Anterior cingulate cortex (tissue), 58 donors: Measurements from ENCODE around the gene RNF26.

Experiments
- DNase-seq, 58 donors: peaks; one replicate each; lab custom pipeline; 2025; lab: John Stamatoyannopoulos, UW

Gene RNF26

DNA sequence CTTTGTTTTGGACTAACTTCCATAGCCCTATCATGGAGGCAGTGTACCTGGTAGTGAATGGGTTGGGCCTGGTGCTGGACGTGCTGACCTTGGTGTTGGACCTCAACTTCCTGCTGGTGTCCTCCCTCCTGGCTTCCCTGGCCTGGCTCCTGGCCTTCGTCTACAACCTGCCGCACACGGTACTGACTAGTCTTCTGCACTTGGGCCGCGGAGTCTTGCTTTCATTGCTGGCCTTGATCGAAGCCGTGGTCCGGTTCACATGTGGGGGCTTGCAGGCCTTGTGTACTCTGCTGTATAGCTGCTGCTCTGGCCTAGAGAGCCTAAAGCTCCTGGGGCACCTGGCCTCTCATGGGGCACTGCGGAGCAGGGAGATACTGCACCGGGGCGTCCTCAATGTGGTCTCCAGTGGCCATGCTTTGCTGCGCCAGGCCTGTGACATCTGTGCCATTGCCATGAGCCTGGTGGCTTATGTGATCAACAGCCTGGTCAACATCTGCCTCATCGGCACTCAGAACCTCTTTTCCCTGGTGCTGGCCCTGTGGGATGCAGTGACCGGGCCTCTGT, 846 bp downstream of the RNF26 start:
- no peak for DNase-seq

DNA sequence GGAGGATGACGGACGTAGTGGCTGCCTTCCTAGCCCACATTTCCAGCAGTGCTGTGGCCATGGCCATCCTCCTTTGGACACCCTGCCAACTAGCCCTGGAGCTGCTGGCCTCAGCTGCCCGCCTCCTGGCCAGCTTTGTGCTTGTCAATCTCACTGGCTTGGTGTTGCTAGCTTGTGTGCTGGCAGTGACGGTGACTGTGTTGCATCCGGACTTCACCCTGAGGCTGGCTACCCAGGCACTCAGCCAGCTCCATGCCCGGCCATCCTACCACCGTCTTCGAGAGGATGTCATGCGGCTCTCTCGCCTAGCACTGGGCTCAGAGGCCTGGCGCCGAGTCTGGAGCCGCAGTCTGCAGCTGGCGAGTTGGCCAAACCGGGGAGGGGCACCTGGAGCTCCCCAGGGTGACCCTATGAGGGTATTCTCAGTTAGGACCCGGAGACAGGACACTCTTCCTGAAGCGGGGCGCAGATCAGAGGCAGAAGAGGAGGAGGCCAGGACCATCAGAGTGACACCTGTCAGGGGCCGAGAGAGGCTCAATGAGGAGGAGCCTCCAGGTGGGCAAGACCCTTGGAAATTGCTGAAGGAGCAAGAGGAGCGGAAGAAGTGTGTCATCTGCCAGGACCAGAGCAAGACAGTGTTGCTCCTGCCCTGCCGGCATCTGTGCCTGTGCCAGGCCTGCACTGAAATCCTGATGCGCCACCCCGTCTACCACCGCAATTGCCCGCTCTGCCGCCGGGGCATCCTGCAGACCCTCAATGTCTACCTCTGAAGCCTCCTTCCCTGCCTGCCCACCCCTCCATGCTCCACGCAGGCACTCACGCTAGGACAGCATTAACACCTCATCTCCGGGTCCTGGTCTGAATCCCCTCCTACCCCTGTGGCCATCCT, 1.6 kb downstream of the RNF26 start:
- peak in 18 of 58 donors; percentile 17 to 69 (median 38) for DNase-seq

DNA sequence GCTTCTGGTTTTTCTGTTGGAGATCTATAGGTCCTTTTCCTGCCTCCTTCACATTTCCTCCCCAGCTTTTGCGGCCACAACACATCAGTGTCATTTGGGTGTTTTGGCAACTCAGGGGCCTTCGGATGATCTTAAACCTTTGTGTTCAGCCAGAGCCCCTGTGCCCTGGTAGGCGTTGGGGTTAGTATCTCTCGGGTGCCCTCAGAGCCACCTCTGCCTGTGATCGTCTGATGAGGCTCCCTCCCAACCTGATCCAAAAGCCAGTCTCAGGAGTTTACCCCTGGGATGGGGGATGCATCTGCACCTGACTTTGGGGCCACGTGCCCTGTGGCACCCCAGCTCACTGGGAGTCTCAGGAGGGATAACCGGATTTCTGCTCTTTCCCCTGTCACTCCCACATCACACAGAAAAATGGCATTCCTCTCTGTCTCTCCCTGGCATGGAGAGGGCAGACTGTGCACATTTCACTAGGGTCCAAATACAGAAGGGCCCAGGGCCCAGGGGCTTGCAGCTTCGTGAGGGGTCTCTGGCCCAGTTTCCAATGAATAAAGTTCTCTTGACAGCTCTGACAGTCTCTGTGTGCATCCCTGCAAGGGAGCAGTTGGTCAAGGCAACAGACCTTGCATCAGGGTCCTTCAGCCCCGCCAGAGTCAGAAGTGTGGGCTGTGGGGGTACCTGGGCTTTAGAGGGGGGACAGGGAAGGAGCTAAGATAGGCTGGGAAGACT, 2.6 kb downstream of the RNF26 start:
- no peak for DNase-seq

DNA sequence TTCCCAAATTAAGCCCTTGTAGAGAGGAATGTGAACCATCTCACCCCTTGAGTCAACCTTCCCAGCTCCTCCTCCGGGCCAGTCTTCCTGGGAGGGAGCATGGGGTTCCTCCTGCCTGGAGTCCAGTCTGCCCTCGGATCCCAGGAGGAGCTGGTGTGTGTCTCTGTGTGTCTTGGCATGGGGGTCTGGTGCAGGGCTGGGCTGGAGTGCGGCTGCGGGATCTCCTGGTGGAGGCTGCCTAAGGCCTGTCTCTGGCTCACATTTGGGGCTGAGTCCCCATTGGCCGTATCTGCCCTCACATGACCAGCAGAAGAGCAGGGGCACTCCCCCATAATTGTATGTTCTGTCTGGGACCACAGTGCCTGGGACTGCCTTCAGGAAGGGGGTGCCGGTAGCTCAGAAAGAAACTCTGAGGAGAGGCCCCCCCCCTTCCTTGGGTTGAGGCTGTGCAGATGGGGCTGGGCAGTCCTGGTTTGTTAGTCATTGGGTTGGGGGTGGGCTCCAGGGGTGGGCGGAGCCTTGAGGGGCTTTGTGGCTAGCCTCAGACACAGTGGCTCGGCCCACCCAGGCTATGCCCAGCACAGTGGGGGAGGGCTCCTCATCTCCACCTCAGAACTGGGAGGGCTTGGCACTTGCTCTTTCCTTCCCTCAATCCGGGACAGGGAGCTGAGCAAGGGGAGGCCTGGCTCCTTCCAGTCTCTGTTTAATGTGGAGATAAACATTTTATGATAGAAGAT, 3.4 kb downstream of the RNF26 start:
- DNase-seq: no peak

DNA sequence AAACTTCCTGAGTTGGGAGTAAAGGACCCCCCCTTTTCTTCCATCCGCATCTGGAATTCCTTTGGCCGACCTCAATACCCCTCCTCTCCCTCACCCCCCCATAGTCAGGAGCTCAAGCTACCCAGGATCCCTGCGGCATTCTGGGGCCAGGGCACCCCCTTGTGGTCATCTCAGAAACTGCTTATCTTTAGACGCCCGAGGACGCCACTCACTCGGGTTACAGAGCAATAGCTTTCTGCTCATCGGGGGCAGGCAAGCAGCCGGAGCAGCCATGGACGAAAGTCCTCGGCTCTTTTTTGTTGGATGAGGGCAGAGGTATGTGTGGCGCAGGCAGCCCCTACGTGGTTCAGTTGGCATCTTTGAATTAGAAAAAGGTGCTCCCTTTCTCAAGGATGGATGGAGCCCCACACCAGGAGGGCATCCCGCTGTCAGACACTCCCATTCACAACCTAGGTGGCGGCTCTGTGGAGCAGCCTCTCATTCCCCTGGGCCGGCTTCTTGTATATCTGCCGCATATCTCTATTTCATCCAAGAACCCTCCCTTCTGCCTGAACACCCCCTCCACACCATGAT, 4.1 kb downstream of the RNF26 start:
- peak in 48 of 58 donors; percentile 16 to 84 (median 61) for DNase-seq

- peak in 2 of 58 donors; percentile 25 to 41 for DNase-seq
Measured at GRCh38 chr11:119338965-119339588, 4.8 kb downstream of the RNF26 start.

DNA sequence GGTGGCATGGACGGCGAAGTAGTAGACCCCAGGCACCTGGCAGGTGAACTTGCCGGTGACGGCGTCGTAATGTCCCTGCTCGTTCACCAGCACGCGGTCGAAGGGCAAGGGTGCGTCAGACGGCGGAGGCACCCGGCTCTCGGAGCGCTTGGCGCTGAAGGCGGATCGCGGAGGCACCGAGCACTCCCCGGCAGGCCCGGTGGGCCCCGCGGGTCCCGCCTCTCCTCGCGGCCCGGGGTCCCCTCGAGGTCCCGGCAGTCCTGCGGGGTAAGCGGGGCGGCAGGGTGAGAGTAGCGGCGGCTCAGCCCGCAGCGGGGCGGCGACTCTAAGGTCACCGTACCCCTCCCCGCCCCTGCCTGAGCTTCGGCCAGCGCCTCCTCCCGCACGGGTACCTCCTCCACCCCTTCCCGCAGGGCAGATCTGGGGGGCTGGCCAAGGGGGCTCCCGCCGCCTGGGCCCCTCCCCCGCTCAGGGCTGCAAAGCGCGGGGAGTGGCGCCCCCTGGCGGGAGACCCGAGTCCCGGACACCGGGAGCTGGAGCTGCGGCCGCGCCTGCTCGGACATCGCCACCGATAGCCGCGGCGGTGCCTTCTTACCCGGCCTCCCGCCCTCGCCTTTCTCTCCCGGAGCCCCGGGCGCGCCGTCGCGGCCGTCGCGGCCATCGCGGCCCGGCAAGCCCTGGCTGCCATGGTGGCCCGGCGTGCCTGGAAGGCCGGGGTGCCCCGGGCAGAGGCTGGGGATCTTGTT, 5.4 kb downstream of the RNF26 start:
- peak in 43 of 58 donors; percentile 12 to 82 (median 61) for DNase-seq

- DNase-seq: peak in 47 of 58 donors; percentile 30 to 85 (median 62)
Measured at GRCh38 chr11:119340335-119341221, 6.3 kb downstream of the RNF26 start, which contains the start of gene C1QTNF5. C1QTNF5 (minus strand) TSS chr11:119340883; CDS start chr11:119340397, 486 bp downstream.

DNA sequence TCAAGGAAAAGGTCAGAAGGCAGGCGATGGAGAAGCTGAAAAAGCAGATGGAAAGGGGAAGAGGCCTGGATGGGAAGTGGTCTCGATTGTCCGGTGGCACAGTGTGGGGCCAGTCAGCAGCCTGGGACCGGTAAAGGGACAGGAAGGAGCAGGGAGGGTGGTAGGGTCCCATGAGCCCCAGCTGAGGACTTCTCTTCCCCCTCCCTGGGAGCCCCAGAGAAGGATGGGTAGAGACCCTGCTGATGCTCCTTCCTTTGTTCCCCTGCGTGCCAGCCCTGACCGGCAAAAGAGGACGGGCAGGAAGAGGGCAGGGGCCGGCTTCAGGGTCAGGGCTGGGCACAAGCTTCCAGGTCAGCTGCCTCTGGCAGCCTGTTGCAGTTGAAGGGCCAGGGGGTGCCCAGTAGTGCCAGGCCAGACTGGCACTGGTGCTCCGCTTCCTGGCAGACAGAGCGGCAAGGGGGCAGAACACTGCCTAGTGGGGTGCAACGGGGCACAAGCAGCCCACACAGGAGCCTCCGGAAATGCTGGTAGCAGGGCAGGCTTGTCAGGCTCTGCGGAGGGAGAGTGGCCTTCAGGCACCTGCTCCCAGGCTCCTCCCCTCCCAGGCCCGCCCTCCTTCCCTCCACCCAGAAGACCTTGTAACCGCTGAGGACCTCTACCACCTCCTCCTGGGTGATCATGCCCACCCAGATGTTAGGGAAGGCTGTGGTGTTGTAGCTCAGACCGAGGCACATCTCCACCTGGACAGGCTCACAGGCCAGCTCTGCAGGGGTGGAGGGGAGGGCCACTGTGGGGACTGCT, 7.1 kb downstream of the RNF26 start:
- DNase-seq: peak in 6 of 58 donors; percentile 23 to 60 (median 34)

- DNase-seq: no peak
Measured at GRCh38 chr11:119342023-119342300, 7.6 kb downstream of the RNF26 start.

- DNase-seq: no peak
Measured at GRCh38 chr11:119342362-119343130, 8.2 kb downstream of the RNF26 start.

- DNase-seq: no peak
Measured at GRCh38 chr11:119343726-119344125, 9.4 kb downstream of the RNF26 start.

DNA sequence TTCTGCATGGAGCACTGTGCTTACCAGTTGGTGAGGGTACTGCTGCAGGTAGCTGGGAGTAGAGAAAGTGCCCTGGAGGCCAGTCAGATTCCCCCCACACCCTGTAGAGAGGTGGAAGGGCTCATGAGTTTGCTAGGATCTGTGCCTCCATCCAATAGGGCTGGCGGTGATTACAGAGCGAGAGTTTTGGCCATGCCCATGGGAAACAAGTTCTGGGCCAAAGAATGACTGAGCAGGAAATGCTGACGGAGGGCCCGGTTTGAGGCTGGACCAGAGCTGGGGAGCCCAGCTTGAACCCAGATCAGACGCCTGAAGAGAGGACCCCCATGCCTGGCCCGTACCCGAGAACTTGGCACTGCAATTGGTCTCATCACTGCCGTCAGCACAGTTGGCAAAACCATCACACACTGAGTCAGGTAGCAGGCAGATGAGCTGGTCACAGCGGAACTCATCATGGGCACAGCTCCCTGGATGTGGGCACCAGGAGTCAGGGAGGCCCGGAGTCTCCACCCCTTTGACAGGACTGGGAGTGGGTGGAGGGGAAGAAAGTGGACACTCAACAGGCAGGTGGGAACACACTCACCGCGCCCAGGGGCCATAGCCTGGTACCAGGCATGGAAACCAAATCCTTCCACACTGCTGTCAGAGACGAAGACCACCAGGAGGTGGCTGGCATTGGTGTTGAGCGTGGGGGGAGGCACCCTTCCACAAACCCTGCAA, 10.1 kb downstream of the RNF26 start:
- DNase-seq: no peak

GRCh38 chr11:119345685-119346084, 11.4 kb downstream of the RNF26 start:
- no peak for DNase-seq

GRCh38 chr11:119346605-119347004, 12.3 kb downstream of the RNF26 start, which contains the start of gene MFRP:
MFRP (minus strand) TSS chr11:119346705; CDS start chr11:119346513, 192 bp downstream.
- no peak for DNase-seq

- no peak for DNase-seq
Measured at GRCh38 chr11:119347242-119347641, 12.9 kb downstream of the RNF26 start.
